Fibroblast of mammary gland (primary cell): ENCODE results near the gene CGREF1.

Experiments
- DNase-seq: peaks from one replicate; pipeline ENCODE4 v3.0.0-alpha.2; 2010; ENCODE audit warnings: low read depth
- H3K4me3 ChIP-seq: 2 replicates; pipeline ENCODE4 v1.5.1; 2011; ENCODE audit warnings: low read depth, mild to moderate bottlenecking, low read length, moderate library complexity; ENCODE audit not compliant: control insufficient read depth
- TF ChIP-seq, protein P1 (sequence below): conservative IDR thresholded peaks from 2 replicates; pipeline ENCODE4 v1.5.1; 2011; ENCODE audit warnings: low read depth, low read length, inconsistent platforms; ENCODE audit not compliant: control insufficient read depth, insufficient read depth

Gene CGREF1

DNA sequence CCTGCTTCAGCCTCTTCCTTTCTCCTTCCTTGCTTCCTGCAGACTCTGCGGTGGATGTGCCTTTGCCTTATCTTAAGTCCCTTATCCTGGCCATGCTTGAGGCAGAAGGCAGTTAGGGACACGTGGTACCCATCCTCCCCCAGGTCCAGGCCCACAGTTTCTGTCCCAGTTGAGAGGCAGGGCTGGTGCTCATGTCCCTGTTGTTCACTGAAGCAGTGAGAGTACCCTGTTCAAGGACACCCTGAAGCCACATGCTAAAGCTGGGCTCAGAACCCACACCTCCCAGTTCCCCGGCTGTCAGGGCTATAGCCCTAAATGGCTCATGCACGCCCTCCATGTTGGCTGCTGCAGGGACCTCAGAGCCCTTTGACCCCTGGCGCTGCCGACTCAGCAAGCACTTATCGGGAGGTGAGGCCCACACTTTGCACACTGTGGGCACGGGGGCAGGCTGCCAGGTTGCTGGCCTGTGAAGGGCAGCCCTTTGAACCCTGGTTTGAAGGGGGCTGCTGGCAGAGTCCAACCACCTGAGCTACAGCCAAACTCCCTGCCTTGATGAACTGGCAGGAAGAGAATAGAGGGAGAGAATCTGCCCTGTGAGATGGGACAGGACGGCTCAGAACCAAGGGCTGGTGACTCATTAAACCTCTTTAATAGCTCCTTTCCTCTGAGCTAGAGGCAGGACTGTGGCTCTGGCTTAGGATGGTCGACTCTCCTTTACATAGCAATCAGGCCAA, 26.1 kb downstream of the CGREF1 start:
- no peak overlapping the region for H3K4me3 ChIP-seq
- DNase-seq: no peak
- TF ChIP-seq, protein P1, sequence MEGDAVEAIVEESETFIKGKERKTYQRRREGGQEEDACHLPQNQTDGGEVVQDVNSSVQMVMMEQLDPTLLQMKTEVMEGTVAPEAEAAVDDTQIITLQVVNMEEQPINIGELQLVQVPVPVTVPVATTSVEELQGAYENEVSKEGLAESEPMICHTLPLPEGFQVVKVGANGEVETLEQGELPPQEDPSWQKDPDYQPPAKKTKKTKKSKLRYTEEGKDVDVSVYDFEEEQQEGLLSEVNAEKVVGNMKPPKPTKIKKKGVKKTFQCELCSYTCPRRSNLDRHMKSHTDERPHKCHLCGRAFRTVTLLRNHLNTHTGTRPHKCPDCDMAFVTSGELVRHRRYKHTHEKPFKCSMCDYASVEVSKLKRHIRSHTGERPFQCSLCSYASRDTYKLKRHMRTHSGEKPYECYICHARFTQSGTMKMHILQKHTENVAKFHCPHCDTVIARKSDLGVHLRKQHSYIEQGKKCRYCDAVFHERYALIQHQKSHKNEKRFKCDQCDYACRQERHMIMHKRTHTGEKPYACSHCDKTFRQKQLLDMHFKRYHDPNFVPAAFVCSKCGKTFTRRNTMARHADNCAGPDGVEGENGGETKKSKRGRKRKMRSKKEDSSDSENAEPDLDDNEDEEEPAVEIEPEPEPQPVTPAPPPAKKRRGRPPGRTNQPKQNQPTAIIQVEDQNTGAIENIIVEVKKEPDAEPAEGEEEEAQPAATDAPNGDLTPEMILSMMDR: no peak

DNA sequence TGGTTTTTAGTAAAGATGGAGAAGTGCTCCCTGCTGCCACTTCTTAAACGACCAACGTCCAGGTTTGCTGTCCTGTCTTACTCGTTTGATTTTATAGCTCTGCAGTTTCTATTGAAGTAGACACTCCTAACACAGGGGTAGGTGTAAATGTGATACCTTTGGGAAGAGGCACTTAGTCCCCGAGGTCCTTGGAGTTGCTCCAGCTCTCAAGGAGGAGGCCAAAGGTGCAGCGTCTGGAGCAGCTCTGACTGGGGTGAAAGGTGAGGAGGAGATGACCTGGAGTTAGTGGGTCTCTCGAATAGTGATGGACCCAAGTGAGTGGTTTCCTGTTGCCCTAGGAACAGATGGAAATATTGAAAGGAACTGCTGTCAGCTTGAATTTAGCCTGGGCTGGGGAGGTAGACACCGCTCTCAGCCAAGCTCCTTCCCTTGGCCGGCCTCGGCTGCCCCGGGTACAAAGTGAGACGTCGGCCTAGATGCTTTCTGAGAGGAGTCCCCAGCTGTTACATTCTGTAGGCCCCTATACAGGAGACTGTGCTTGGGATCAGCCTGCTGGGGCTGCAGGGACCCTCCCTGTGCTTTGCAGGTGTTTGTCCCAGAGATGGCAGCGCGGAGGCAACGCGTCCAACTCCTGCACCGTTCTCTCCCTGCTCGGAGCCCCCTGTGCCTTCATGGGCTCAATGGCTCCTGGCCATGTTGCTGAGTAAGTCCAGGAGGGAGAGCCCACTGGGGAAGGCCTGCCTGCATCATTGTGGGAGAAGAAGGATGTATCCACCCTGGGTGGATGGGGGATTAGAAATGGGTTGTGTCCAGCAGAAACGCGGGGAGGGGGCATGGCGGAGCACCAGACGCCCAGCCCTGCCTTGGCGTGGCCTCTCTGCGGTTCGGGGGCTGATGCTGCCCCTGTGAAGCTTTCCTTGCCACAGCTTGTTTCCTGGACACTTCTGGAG, 26.9 kb downstream of the CGREF1 start:
- no peak overlapping the region for H3K4me3 ChIP-seq
- TF ChIP-seq, protein P1: no peak
- DNase-seq: no peak

DNA sequence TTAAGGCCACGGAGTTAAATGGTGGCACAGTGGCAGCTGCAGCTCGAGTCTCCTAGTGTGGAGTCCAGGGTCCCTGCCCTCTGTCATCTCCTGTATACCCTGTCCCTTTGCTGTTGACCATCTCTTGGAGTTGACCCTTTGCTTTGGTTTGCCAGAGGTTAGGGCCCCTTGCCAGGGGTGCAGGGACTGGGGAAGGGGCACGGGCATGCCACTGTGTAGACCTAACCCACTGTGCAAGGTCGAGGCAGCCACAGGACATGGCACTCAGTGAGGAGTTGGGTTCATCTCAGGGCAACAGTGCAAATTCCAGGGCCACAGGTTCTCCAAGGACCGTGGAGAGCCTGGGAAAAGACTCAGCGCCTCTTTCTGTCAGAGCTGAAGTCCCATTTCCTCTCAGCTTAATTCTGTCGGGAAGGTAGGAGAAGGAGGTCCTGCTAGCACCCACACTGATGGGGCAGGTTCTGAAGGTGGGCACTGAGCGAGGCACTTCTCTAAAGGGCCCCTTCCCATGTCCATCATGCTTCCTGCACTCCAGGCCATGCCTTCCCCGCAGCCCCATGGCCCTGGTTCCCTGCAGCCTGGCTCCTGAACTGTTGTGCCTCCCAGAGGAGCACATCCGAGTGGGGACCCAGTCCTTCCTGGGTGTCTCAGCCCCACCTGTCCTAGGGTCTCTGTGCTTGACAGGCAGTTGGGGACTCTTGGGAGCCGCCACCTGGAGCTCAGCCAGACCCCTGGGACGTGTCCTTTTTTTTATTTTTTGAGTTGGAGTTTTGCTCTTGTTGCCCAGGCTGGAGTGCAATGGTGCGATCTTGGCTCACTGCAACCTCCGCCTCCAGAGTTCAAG, 29.6 kb downstream of the CGREF1 start:
- H3K4me3 ChIP-seq: no peak overlapping the region
- TF ChIP-seq, protein P1: no peak
- DNase-seq: no peak

DNA sequence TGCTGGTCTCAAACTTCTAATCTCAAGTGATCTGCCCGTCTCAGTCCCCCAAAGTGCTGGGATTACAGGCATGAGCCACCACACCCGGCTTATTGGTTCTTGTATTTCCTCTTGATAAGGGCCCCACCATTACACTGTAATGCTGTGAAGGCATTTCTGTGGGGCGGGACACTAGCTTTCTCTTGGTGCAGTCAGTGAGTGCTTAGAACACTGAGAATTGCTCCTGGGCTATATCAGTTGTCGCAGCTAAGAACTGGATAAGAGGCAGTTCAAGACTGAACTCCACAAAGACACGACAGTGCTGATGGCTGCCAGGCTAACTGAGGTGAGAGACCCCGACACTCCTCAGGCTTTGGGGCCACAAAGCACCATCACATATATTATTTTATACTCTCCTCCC, 30.3 kb downstream of the CGREF1 start:
- H3K4me3 ChIP-seq: no peak overlapping the region
- DNase-seq: no peak
- TF ChIP-seq, protein P1: no peak

DNA sequence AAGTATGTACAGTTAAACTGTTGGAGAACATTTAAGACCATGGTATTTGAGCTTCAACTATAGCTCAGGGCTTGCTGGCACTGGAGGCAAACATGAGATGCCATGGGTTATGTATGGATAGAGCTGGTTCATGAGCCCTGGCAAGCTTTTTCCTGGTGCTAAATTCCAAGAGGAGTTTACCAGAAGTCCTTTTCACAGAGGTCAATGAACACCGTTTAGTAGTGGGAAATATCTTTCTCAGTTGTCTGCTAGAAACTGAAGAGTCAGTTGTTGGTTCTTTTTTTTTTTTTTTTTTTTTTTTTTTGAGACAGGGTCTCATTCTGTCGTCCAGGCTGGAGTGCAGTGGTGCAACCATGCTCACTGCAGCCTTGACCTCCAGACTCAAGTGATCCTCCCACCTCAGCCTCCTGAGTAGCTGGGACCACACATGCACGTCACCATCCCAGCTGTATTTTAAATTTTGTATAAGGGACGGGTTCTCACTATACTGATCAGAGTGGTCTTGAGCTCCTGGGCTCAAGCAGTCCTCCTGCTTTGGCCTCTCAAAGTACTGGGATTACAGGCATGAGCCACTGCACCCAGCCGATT, 31.0 kb downstream of the CGREF1 start:
- TF ChIP-seq, protein P1: no peak
- H3K4me3 ChIP-seq: no peak overlapping the region
- no peak for DNase-seq
